Activated CD8-positive, alpha-beta T cell treated with anti-CD3 and anti-CD28 coated beads for 36 hours (primary cell): ENCODE data around the gene GRID1. TPM values are rescaled to one million over a fixed set of nuclear protein-coding genes. Genes with fewer than 3 reads are reported as not detected.
A peak's percentile ranks its signal among the peaks of the same experiment; 100 is the strongest.

Experiments
- ATAC-seq: fragments of 200-7000 bp; cut with Tn5 transposase; one replicate; pipeline ENCODE4 v1.10.0; 2021; ENCODE audit warnings: mild to moderate bottlenecking, moderate library complexity
- CTCF ChIA-PET: fragments of 350-600 bp; sonication (Branson Sonifier 250); formaldehyde crosslinking; loops from one replicate; lab custom pipeline; 2021; ENCODE audit warnings: antibody characterized with exemption; lab: Charles Lee
- POLR2A ChIA-PET: fragments of 350-600 bp; sonication (Branson Sonifier 250); formaldehyde crosslinking; loops from one replicate; lab custom pipeline; 2021; ENCODE audit warnings: antibody characterized with exemption; lab: Charles Lee
- DNase-seq: peaks from one replicate; pipeline ENCODE4 v3.0.0-alpha.2; 2020
- H3K27ac Mint-ChIP-seq: one replicate; pipeline ENCODE4 v1.8.0; 2021; ENCODE audit warnings: mild to moderate bottlenecking, mixed read lengths
- H3K27me3 Mint-ChIP-seq: one replicate; pipeline ENCODE4 v1.8.0; 2021; ENCODE audit warnings: mixed read lengths
- H3K36me3 Mint-ChIP-seq: one replicate; pipeline ENCODE4 v1.8.0; 2021; ENCODE audit warnings: low read depth, mixed read lengths
- H3K4me1 Mint-ChIP-seq: one replicate; pipeline ENCODE4 v1.8.0; 2021; ENCODE audit warnings: low read depth, mixed read lengths
- H3K4me3 Mint-ChIP-seq: one replicate; pipeline ENCODE4 v1.8.0; 2021; ENCODE audit warnings: mild to moderate bottlenecking, moderate library complexity, mixed read lengths
- H3K9me3 Mint-ChIP-seq: one replicate; pipeline ENCODE4 v1.8.0; 2021; ENCODE audit warnings: mixed read lengths
- CTCF ChIP-seq: fragments of 200-600 bp; IDR thresholded peaks from one replicate; pipeline ENCODE4 v1.8.0; 2022; ENCODE audit warnings: antibody characterized with exemption, mild to moderate bottlenecking
- intact Hi-C: fragments of 100-400 bp; cut with micrococcal nuclease; formaldehyde crosslinking; loops from one replicate; pipeline ENCODE4 v1.10.0; 2022
- total RNA-seq, 2 experiments: library from RNA; stranded (reverse); gene quantifications; one replicate each; pipeline ENCODE4 v1.2.3, GENCODE V29; 2021

The GRID1 gene
- total RNA-seq, 2 experiments from 2014 or later = not detected

GRCh38 chr10:86321568-86321967 lies 45.0 kb downstream of the GRID1 start:
- DNase-seq = no peak
- ChIA-PET POLR2A (no interaction called here), CTCF (no interaction called here)
- Mint-ChIP-seq H3K4me3 (no peak overlapping the region), H3K27me3 (peaks cover 11% of the 10 kb centered on the region), H3K36me3 (no peaks in the 10 kb centered on the region), H3K27ac (no peak overlapping the region), H3K9me3 (no peaks in the 10 kb centered on the region), H3K4me1 (no peaks in the 10 kb centered on the region)
- no peak for ATAC-seq
- intact Hi-C loops = no loop called here
- TF ChIP-seq CTCF = no peak

GRCh38 chr10:86319676-86320075 lies 46.9 kb downstream of the GRID1 start:
- Mint-ChIP-seq H3K4me1 (no peaks in the 10 kb centered on the region), H3K9me3 (no peaks in the 10 kb centered on the region), H3K27ac (no peak overlapping the region), H3K36me3 (no peaks in the 10 kb centered on the region), H3K4me3 (no peak overlapping the region), H3K27me3 (peaks cover 11% of the 10 kb centered on the region)
- ChIA-PET POLR2A (no interaction called here), CTCF (interaction anchor here (1.0 kb wide), 1 partner anchor 56 kb away, joined by 3 read pairs; no protein-coding TSS in a partner anchor)
- TF ChIP-seq CTCF = no peak
- no peak for ATAC-seq
- DNase-seq = no peak
- intact Hi-C loops = no loop called here

- Mint-ChIP-seq H3K4me1 (no peaks in the 10 kb centered on the region), H3K27ac (no peak overlapping the region), H3K27me3 (peaks cover 14% of the 10 kb centered on the region), H3K36me3 (no peaks in the 10 kb centered on the region), H3K4me3 (no peak overlapping the region), H3K9me3 (no peaks in the 10 kb centered on the region)
- POLR2A ChIA-PET = no interaction called here
- intact Hi-C loops = no loop called here
- no peak for TF ChIP-seq CTCF
- no peak for ATAC-seq
- CTCF ChIA-PET = interaction anchor here (0.7 kb wide), 1 partner anchor 881 kb away, joined by 3 read pairs; no protein-coding TSS in a partner anchor
- peak; percentile 7 for DNase-seq
Measured at GRCh38 chr10:86317949-86318725, 48.5 kb downstream of the GRID1 start.

GRCh38 chr10:86316990-86317389 lies 49.6 kb downstream of the GRID1 start:
- TF ChIP-seq CTCF = no peak
- DNase-seq = no peak
- H3K27me3 Mint-ChIP-seq = peaks cover 12% of the 10 kb centered on the region
- ChIA-PET CTCF (interaction anchor here (0.7 to 1.3 kb wide), 2 partner anchors 11 to 880 kb away, joined by 3 read pairs; no protein-coding TSS in a partner anchor), POLR2A (no interaction called here)
- intact Hi-C loops = no loop called here
- no peak for ATAC-seq
- H3K36me3 Mint-ChIP-seq = no peaks in the 10 kb centered on the region
- H3K4me3 Mint-ChIP-seq = no peak overlapping the region
- H3K4me1 Mint-ChIP-seq = no peaks in the 10 kb centered on the region
- no peaks in the 10 kb centered on the region for H3K9me3 Mint-ChIP-seq
- H3K27ac Mint-ChIP-seq = no peak overlapping the region

- Mint-ChIP-seq H3K4me1 (no peaks in the 10 kb centered on the region), H3K4me3 (no peak overlapping the region), H3K9me3 (no peaks in the 10 kb centered on the region), H3K36me3 (no peaks in the 10 kb centered on the region), H3K27me3 (peaks cover 12% of the 10 kb centered on the region), H3K27ac (no peak overlapping the region)
- no peak for ATAC-seq
- intact Hi-C loops = no loop called here
- TF ChIP-seq CTCF = no peak
- DNase-seq = no peak
- ChIA-PET CTCF (interaction anchor here (1.3 kb wide), 1 partner anchor 11 kb away, joined by 3 read pairs; no protein-coding TSS in a partner anchor), POLR2A (no interaction called here)
Measured at GRCh38 chr10:86316274-86316835, 50.2 kb downstream of the GRID1 start.
